Measurements from ENCODE around the gene HAUS5. TPM values are rescaled to one million over a fixed set of nuclear protein-coding genes. Genes with fewer than 3 reads are reported as not detected.

The HAUS5 gene
- total RNA-seq, 4 donors from 2014 or later = 2.5 to 4.8 (median 3.4) TPM

DNA sequence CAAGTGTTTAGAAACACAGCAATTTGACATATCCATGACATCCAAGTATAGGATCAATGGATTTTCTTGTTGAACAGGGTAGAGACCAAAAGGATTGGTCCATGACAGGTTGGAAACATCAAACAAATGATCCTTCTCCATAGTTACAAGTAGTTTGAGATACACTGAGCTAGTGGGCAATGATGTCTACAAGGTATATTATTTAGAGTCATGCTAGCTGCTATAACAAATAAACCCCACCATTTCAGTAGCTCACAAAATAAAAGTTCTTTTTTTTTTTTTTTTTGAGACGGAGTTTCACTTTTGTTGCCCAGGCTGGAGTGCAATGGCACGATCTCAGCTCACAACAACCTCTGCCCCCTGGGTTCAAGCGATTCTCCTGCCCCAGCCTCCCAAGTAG, 4.9 kb upstream of the HAUS5 start:
- Histone ChIP-seq H3K9me3 (no peaks in the 10 kb centered on the region), H3K27me3 (no peaks in the 10 kb centered on the region), H3K27ac (no peak overlapping the region), H3K4me1 (peaks cover 0 to 7% of the 10 kb centered on the region in 2 donors), H3K36me3 (no peaks in the 10 kb centered on the region), H3K4me3 (no peak overlapping the region)
- ATAC-seq (no peak), DNase-seq (no peak)
- intact Hi-C loops (cut with DNase I; ENCODE audit: low total_unique reads) (no loop called here), in situ Hi-C loops (cut with MboI; ENCODE audit: low sequenced_read_pairs in 4 of 4) (no loop called here)
- TF ChIP-seq POLR2A (IDR thresholded peaks at IDR 0.05) = no peak
- TF ChIP-seq, protein P1, sequence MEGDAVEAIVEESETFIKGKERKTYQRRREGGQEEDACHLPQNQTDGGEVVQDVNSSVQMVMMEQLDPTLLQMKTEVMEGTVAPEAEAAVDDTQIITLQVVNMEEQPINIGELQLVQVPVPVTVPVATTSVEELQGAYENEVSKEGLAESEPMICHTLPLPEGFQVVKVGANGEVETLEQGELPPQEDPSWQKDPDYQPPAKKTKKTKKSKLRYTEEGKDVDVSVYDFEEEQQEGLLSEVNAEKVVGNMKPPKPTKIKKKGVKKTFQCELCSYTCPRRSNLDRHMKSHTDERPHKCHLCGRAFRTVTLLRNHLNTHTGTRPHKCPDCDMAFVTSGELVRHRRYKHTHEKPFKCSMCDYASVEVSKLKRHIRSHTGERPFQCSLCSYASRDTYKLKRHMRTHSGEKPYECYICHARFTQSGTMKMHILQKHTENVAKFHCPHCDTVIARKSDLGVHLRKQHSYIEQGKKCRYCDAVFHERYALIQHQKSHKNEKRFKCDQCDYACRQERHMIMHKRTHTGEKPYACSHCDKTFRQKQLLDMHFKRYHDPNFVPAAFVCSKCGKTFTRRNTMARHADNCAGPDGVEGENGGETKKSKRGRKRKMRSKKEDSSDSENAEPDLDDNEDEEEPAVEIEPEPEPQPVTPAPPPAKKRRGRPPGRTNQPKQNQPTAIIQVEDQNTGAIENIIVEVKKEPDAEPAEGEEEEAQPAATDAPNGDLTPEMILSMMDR (IDR thresholded peaks at IDR 0.05 in 4 of 5, conservative IDR thresholded peaks at IDR 0.05 in 1 of 5) = no peak

DNA sequence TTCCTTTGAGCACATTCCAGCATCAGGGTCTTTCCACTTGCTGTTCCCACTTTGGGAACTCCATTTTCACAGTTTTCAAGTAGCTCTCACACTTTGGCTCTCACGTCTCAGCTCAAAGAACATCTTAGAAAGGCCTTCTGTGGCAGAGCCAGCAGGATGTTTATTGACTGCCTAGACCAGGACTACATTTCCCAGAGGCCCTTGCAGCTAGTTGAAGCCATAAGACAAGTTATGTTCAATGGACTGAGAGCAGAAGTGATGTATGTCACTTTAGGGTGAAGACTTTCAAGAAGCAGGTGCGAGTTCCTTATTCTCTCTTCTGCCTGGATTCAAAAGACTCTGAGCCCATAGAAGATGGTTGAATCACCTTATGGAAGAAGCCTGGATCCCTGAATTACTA, 4.3 kb upstream of the HAUS5 start:
- H3K27me3 ChIP-seq = no peaks in the 10 kb centered on the region
- no peaks in the 10 kb centered on the region for H3K36me3 ChIP-seq
- DNase-seq = no peak
- peaks cover 4 to 13% of the 10 kb centered on the region in 2 donors for H3K4me1 ChIP-seq
- no peak overlapping the region for H3K4me3 ChIP-seq
- in situ Hi-C loops (cut with MboI; ENCODE audit: low sequenced_read_pairs in 4 of 4) = no loop called here
- no peak overlapping the region for H3K27ac ChIP-seq
- no peaks in the 10 kb centered on the region for H3K9me3 ChIP-seq
- TF ChIP-seq, protein P1 (IDR thresholded peaks at IDR 0.05 in 4 of 5, conservative IDR thresholded peaks at IDR 0.05 in 1 of 5) = no peak
- TF ChIP-seq POLR2A (IDR thresholded peaks at IDR 0.05) = no peak
- ATAC-seq = no peak
- intact Hi-C loops (cut with DNase I; ENCODE audit: low total_unique reads) = no loop called here

DNA sequence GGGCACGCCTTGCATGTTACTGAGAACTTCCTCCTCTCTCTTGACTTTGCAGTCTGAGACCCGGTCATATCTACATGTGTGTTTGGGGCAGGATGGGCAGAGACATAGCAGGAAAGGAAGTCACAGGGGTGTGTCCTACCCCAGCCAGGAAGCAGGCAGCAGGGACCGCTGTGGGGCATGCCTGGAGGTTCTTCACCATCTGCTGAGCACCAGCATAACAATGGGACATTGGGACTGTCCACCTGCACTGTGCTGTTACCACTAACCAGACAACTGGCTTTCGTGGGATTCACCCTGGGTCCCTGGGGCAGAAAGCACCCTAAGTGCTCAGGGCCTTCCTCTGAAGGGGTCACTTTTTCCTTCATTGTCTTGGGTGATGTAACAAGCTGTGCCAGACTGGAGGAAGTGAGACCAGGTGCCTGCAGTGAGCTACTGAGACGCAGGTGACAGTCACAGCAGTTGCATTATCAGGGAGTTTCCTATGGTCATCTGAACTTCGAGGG, 2.6 kb upstream of the HAUS5 start:
- Histone ChIP-seq H3K36me3 (no peaks in the 10 kb centered on the region), H3K9me3 (no peaks in the 10 kb centered on the region), H3K27me3 (no peaks in the 10 kb centered on the region), H3K27ac (no peak overlapping the region), H3K4me3 (no peak overlapping the region), H3K4me1 (peaks cover 5 to 15% of the 10 kb centered on the region in 2 donors)
- in situ Hi-C loops (cut with MboI; ENCODE audit: low sequenced_read_pairs in 4 of 4) = no loop called here
- DNase-seq (no peak), ATAC-seq (no peak)
- no peak for TF ChIP-seq POLR2A (IDR thresholded peaks at IDR 0.05)
- TF ChIP-seq, protein P1 (IDR thresholded peaks at IDR 0.05 in 4 of 5, conservative IDR thresholded peaks at IDR 0.05 in 1 of 5) = no peak
- intact Hi-C loops (cut with DNase I; ENCODE audit: low total_unique reads) = no loop called here

DNA sequence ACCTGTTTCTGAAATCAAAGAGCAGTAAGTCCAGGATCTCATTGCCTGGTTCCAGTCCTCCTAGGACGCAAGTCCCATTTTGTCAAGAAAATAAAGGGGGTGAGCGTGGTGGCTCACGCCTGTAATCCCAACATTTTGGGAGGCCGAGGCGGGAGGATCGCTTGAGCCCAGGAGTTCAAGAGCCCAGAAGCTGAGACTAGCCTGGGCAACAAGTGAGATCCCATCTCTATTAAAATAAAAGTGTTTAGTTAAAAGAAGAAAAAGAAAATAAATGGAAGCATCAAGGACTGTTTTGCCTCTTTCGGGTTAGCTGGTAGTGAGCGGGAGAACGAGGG, 344 bp upstream of the HAUS5 start:
- no peak for TF ChIP-seq POLR2A (IDR thresholded peaks at IDR 0.05)
- TF ChIP-seq, protein P1 (IDR thresholded peaks at IDR 0.05 in 4 of 5, conservative IDR thresholded peaks at IDR 0.05 in 1 of 5) = no peak
- peaks cover 5 to 15% of the 10 kb centered on the region in 2 donors for H3K4me1 ChIP-seq
- H3K4me3 ChIP-seq = peak overlapping the region; percentile 78 to 90 (median 86)
- in situ Hi-C loops (cut with MboI; ENCODE audit: low sequenced_read_pairs in 4 of 4) (no loop called here), intact Hi-C loops (cut with DNase I; ENCODE audit: low total_unique reads) (loop anchor here (1.0 kb wide), 4 partner anchors 16 to 104 kb away; partner anchors contain the start of genes COX6B1 and TMEM147)
- H3K36me3 ChIP-seq = no peaks in the 10 kb centered on the region
- H3K27ac ChIP-seq = peak overlapping the region; percentile 58 to 75 (median 68)
- ATAC-seq = peak; percentile 4 to 8
- H3K9me3 ChIP-seq = no peaks in the 10 kb centered on the region
- no peaks in the 10 kb centered on the region for H3K27me3 ChIP-seq
- DNase-seq = no peak

DNA sequence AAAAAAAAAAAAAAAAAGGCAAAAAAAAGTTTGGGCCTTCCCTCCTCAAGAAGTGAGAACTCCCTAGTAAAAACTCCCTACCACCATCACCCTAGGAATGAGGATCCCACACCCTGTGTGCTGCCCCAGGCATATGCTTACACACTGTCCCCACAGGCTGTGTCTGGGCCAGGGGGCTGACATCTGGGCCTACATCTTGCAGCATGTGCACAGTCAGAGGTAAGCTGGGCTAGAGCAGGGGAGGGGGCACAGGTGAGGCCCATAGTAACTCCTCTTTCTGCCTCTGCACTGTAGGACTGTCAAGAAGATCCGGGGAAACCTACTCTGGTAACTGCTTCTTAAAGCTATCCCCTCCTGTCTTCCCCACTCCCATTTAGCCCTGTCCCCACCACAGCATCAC, 1.0 kb downstream of the HAUS5 start:
- H3K9me3 ChIP-seq = no peaks in the 10 kb centered on the region
- intact Hi-C loops (cut with DNase I; ENCODE audit: low total_unique reads) (no loop called here), in situ Hi-C loops (cut with MboI; ENCODE audit: low sequenced_read_pairs in 4 of 4) (no loop called here)
- no peak overlapping the region for H3K4me3 ChIP-seq
- TF ChIP-seq, protein P1 (IDR thresholded peaks at IDR 0.05 in 4 of 5, conservative IDR thresholded peaks at IDR 0.05 in 1 of 5) = no peak
- TF ChIP-seq POLR2A (IDR thresholded peaks at IDR 0.05) = no peak
- no peaks in the 10 kb centered on the region for H3K27me3 ChIP-seq
- no peak overlapping the region for H3K27ac ChIP-seq
- ATAC-seq (no peak), DNase-seq (no peak)
- H3K4me1 ChIP-seq = peaks cover 5 to 15% of the 10 kb centered on the region in 2 donors
- no peaks in the 10 kb centered on the region for H3K36me3 ChIP-seq

Data from gastrocnemius medialis (tissue), 4 donors.